Testis (tissue), 2 donors: Measurements from ENCODE around the gene HOOK1.

ENCODE experiments used
- POLR2A ChIP-seq: fragments of 450-650 bp; IDR thresholded peaks from one replicate; pipeline ENCODE4 v1.6.1; 2017; ENCODE audit warnings: antibody characterized with exemption, mild to moderate bottlenecking, moderate library complexity
- TF ChIP-seq, protein P1 (sequence below), 3 experiments: fragments of 450-650 bp in 2 of 3; fragments of 200-600 bp in 1 of 3; sonication (generic) in 1 of 3; IDR thresholded peaks; one replicate each; pipeline ENCODE4 v1.5.1; 2016 to 2019; ENCODE audit warnings: antibody characterized with exemption in 3 of 3, mild to moderate bottlenecking in 2 of 3, moderate library complexity in 1 of 3

GRCh38 chr1:59776960-59777852 lies 37.5 kb upstream of the HOOK1 start:
- TF ChIP-seq, protein P1, sequence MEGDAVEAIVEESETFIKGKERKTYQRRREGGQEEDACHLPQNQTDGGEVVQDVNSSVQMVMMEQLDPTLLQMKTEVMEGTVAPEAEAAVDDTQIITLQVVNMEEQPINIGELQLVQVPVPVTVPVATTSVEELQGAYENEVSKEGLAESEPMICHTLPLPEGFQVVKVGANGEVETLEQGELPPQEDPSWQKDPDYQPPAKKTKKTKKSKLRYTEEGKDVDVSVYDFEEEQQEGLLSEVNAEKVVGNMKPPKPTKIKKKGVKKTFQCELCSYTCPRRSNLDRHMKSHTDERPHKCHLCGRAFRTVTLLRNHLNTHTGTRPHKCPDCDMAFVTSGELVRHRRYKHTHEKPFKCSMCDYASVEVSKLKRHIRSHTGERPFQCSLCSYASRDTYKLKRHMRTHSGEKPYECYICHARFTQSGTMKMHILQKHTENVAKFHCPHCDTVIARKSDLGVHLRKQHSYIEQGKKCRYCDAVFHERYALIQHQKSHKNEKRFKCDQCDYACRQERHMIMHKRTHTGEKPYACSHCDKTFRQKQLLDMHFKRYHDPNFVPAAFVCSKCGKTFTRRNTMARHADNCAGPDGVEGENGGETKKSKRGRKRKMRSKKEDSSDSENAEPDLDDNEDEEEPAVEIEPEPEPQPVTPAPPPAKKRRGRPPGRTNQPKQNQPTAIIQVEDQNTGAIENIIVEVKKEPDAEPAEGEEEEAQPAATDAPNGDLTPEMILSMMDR (IDR thresholded peaks at IDR 0.05): no peak
- TF ChIP-seq POLR2A: no peak
